ENCODE results near the gene IGFL4. TPM values are rescaled to one million over a fixed set of nuclear protein-coding genes. Genes with fewer than 3 reads are reported as not detected.

Gene IGFL4
- polyA plus RNA-seq, 1 experiment, result not detected

- H3K4me3 ChIP-seq (ENCODE audit: low read depth, low read length), result no peak within 1 kb of the TSS
- H3K27me3 ChIP-seq (ENCODE audit: control insufficient read depth, insufficient read depth, low read length), result peaks cover 4% of the 10 kb centered on the region
- no peaks in the 10 kb centered on the region; the same call in 1 of the 2 replicates for H3K36me3 ChIP-seq (ENCODE audit: control insufficient read depth, insufficient read depth, low read length)
- no peak for TF ChIP-seq CTCF (IDR thresholded peaks at IDR 0.05; ENCODE audit: insufficient read depth, low read depth, low read length)
- CTCF ChIA-PET, result interaction anchor here (1.2 to 7.7 kb wide), 3 partner anchors 55 to 242 kb away, joined by 4 to 212 read pairs (median 33); no protein-coding TSS in a partner anchor
- POLR2A ChIA-PET, result no interaction called here
- no peak for DNase-seq (ENCODE audit: low read depth)
These were observed 18.1 kb downstream of the IGFL4 start, which contains the start of gene PGLYRP1 for GRCh38 chr19:46022431-46023310. Gene PGLYRP1, minus strand, starts transcription at chr19:46023053. Its CDS starts 32 bp downstream, at chr19:46023021.

- H3K27me3 ChIP-seq (ENCODE audit: control insufficient read depth, insufficient read depth, low read length), result peaks cover 4% of the 10 kb centered on the region
- no peak for DNase-seq (ENCODE audit: low read depth)
- ChIA-PET CTCF (interaction anchor here (1.2 to 4.8 kb wide), 2 partner anchors 55 to 243 kb away, joined by 4 to 33 read pairs; no protein-coding TSS in a partner anchor), POLR2A (no interaction called here)
- TF ChIP-seq CTCF (IDR thresholded peaks at IDR 0.05; ENCODE audit: insufficient read depth, low read depth, low read length), result no peak
- H3K36me3 ChIP-seq (ENCODE audit: control insufficient read depth, insufficient read depth, low read length), result peaks cover 1% of the 10 kb centered on the region
- no peak overlapping the region for H3K4me3 ChIP-seq (ENCODE audit: low read depth, low read length)
These were observed 18.8 kb downstream of the IGFL4 start for GRCh38 chr19:46022061-46022430.

GRCh38 chr19:46021531-46022041 is 19.2 kb downstream of the IGFL4 start:
- peaks cover 4% of the 10 kb centered on the region for H3K27me3 ChIP-seq (ENCODE audit: control insufficient read depth, insufficient read depth, low read length)
- no peak overlapping the region for H3K4me3 ChIP-seq (ENCODE audit: low read depth, low read length)
- POLR2A ChIA-PET, result no interaction called here
- DNase-seq (ENCODE audit: low read depth), result no peak
- H3K36me3 ChIP-seq (ENCODE audit: control insufficient read depth, insufficient read depth, low read length), result peaks cover 1% of the 10 kb centered on the region
- CTCF ChIA-PET, result interaction anchor here (1.1 to 4.8 kb wide), 3 partner anchors 10 to 243 kb away, joined by 3 to 33 read pairs (median 4); no protein-coding TSS in a partner anchor
- no peak for TF ChIP-seq CTCF (IDR thresholded peaks at IDR 0.05; ENCODE audit: insufficient read depth, low read depth, low read length)

- no peak for TF ChIP-seq CTCF (IDR thresholded peaks at IDR 0.05; ENCODE audit: insufficient read depth, low read depth, low read length)
- ChIA-PET POLR2A (no interaction called here), CTCF (interaction anchor here (1.1 to 4.8 kb wide), 4 partner anchors 7 to 57 kb away, joined by 3 to 38 read pairs (median 19); no protein-coding TSS in a partner anchor)
- H3K36me3 ChIP-seq (ENCODE audit: control insufficient read depth, insufficient read depth, low read length), result peaks cover 1% of the 10 kb centered on the region
- H3K27me3 ChIP-seq (ENCODE audit: control insufficient read depth, insufficient read depth, low read length), result peaks cover 4% of the 10 kb centered on the region
- H3K4me3 ChIP-seq (ENCODE audit: low read depth, low read length), result no peak overlapping the region
- DNase-seq (ENCODE audit: low read depth), result no peak
These were observed 20.0 kb downstream of the IGFL4 start for GRCh38 chr19:46020819-46021125.

- Histone ChIP-seq H3K4me3 (ENCODE audit: low read depth, low read length) (no peak overlapping the region), H3K36me3 (ENCODE audit: control insufficient read depth, insufficient read depth, low read length) (peaks cover 1% of the 10 kb centered on the region), H3K27me3 (ENCODE audit: control insufficient read depth, insufficient read depth, low read length) (peaks cover 9% of the 10 kb centered on the region)
- DNase-seq (ENCODE audit: low read depth), result no peak
- ChIA-PET CTCF (interaction anchor here (0.8 to 4.8 kb wide), 5 partner anchors 9 to 246 kb away, joined by 3 to 38 read pairs (median 5); no protein-coding TSS in a partner anchor), POLR2A (no interaction called here)
- no peak for TF ChIP-seq CTCF (IDR thresholded peaks at IDR 0.05; ENCODE audit: insufficient read depth, low read depth, low read length)
These were observed 21.5 kb downstream of the IGFL4 start for GRCh38 chr19:46019270-46019669.
